HUDEP-2 (cell line): ENCODE data around the gene SLIT3.
A peak's percentile ranks its signal among the peaks of the same experiment; 100 is the strongest.

Experiments used
- DNase-seq, 76 experiments: peaks; one replicate each; lab custom pipeline; 2025; ENCODE audit not compliant: unreplicated experiment in 76 of 76; lab: John Stamatoyannopoulos, UW

Gene SLIT3

DNA sequence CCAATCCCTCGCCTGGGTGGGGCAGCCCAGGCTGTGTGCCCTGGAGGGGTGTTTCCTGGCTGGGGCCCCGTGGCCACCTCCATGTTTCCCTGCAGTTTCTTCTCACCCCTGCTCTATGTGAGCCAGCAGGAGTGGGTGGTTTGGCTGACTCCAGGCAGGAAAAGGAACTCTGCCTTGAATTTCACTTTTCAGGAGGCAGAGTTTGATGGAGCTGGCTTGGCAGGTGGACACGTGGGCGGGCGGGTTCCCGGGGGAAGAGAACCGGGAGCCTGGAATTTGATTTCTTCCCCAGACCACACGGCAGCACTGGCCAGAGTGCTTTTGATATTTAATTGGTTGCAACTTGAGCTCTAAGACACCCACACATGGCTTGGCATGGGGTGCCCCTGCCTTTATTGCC, 601.9 kb downstream of the SLIT3 start:
- DNase-seq = no peak

- no peak for DNase-seq
Observed at GRCh38 chr5:168697034-168697720, 603.8 kb downstream of the SLIT3 start.

DNA sequence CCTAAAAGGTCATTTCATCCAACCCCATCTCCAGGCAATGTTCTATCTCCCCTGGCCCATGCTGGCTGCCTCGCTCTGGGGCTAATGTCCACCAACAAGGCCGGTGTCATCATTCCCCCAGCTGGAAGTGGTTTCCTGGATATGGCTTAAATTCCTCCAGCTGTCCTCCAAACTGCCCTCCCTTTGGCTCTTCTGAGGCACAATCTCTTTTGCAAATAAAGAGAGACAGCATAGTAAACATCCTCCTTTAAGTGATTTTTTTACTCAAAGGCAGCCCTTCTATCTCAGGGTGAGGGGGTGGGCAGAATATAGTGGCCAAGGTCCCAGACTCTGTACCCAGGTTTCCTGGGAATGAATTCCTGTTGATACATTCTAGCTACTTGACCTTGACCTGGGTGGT, 604.3 kb downstream of the SLIT3 start:
- no peak for DNase-seq

GRCh38 chr5:168695301-168695835, 605.6 kb downstream of the SLIT3 start:
- DNase-seq = no peak

- DNase-seq = no peak
Observed at GRCh38 chr5:168694289-168694688, 606.6 kb downstream of the SLIT3 start.

DNA sequence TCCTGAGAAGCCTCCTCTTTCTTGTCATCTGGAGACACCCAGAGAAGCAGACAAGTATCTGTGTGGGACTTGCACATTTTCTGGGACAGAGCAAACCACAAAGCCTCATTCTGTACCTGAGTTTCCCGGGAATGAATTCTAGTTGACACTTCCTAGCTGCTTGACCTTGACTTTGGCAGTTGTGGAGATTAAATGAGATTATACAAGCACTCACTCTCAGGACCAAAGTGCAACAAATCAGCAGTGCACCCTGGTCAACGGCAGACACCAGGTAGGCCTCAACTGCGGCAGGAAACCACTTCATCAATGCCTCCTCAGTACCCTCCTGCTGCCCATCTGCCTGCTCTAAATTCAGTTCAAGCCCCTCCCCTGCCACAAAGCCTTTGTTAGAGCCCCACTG, 607.1 kb downstream of the SLIT3 start:
- no peak for DNase-seq

GRCh38 chr5:168693297-168693696, 607.6 kb downstream of the SLIT3 start:
- peak in 1 of 76 experiments; percentile 8 for DNase-seq

DNA sequence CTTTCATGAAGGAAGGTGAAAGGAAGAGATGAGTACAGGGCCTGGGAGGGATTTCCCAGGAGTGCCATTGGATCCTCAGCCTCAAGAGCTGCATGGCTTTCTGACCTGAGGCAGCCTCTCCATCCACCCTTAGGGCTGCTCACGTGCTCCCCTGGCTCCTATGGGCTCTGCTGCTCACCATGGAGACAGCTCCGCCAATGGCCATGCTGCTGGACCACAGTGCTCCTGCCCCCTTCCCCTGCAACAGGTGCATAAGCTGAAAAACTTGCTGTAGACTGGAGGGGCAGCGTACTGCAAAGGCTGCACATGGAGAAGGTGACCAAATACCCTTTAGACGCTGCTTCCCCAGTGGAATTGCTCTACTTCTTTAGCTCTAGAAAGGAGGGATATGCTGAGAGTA, 609.0 kb downstream of the SLIT3 start:
- DNase-seq = no peak

- no peak for DNase-seq
Observed at GRCh38 chr5:168689260-168689659, 611.7 kb downstream of the SLIT3 start.

DNA sequence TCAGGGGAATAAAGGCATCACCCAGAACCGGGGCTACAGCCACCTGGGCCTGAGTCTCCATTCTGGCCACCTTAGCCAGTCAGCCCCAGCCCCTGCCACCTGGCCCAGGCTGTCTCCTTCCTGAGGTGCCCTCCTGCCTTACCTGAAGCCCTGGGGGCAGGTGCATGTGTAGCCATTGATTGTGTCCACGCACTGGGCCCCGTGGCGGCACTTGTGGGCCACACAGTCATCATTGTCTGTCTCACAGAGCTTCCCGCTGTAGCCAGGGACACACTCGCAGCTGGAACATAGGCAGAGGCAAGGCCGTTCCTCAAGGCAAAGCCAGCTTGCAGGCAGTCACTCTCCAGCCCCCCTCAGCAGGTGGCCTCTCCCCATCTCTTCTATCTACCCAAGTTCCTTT, 614.1 kb downstream of the SLIT3 start:
- no peak for DNase-seq

DNA sequence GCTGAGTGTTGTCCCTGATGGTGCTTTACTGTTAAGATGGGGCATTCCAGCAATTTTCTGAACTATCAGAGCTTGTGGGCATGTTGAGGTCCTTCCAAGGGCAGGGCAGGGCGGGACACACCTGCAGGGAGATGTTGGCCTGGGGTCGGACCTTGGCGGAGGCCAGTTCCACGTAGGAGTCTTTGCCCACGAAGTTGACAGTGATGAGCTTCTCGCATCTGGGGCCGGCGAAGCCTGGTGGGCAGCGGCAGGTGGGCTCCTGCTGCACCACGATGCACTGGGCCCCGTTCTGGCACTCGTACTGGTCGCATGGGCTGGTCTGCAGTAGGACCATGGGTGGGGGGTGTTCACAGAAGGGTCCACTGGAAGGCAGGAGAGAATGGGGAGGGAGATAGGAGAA, 615.4 kb downstream of the SLIT3 start:
- DNase-seq = no peak

DNA sequence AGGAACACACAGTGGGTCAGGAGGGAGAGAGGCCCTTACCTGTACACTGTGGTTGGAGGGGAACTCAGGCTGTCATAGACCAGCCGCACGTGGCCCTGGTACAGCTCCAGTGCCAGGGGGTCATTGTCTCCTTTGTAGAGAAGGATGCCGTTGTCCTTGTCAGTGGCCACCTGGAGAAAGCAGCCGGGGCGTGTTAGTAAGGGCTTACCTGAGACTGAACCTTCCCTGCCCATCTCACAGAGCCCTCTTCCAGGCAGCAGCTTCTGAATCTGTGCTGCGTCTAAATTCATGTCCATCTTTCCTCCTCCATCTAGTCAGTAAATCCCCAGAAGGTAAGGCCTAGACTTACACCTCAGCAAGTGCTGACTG, 617.0 kb downstream of the SLIT3 start:
- no peak for DNase-seq

GRCh38 chr5:168683247-168683926, 617.6 kb downstream of the SLIT3 start:
- peak in 19 of 76 experiments; percentile 3 to 47 (median 25) for DNase-seq

- peak in 10 of 76 experiments; percentile 3 to 58 (median 28) for DNase-seq
Observed at GRCh38 chr5:168681556-168682183, 619.3 kb downstream of the SLIT3 start.

DNA sequence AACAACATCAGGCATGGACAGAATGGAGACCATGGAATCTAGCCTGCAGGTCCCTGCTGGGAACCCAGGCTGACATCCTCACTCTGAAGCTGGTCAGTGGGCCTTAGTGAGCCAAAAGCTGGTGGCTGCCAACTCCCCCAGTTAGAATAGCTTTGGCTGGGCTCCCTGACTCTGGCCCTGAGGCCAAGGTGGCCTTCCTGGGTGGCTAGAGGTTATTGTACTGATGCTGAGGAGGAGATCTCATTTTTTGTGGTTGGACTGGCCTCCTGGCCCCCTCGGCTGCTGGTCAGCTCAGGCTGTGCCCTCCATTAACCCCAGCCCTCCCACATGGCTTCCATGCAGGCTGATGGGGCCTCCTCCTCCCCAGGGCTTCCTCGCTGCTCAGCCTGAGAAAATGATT, 620.5 kb downstream of the SLIT3 start:
- no peak for DNase-seq

GRCh38 chr5:168679515-168679920, 621.4 kb downstream of the SLIT3 start:
- peak in 56 of 76 experiments; percentile 3 to 70 (median 34) for DNase-seq

DNA sequence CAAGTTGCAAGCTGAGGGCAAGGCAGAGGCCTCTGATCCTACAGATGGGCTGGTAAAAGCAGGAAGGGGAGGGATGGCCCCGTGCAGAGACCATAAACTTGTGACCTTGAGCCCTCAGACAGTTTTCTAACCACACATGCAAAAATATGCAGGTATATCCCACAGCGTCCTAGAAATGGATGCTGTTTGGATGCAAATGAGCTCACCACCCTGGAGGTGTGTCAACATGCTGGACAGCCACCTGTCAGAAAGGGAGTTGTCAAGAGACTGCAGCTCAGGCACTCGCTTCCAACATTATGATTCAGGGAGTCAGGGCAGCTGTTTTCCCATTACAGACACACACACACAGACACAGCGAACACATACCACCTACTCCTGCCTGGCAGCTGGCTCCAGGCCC, 624.4 kb downstream of the SLIT3 start:
- no peak for DNase-seq

DNA sequence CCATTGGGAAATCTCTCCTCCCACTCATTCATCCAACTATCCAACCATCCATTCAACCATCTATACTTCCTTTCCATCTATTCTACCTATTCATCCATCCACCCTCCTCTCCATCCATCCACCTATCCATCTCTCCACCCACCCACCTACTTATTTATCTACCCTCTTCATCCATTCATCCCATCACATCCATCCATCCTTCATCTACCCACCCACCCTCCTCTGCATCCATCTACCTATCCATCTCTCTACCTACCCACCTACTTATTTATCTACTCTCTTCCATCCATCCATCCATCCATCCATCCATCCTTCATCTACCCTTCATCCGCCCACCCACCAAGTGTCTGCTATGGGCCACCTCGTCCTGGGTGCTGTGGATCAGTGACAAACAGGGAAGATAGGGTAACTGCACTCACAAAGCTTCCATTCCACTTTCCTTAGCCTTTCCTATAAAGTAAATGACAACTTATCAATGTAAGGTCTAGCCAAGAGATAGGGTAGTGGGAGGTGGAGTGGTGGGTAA, 625.0 kb downstream of the SLIT3 start:
- no peak for DNase-seq

GRCh38 chr5:168674893-168675482, 626.0 kb downstream of the SLIT3 start:
- DNase-seq = no peak

GRCh38 chr5:168672888-168673287, 628.1 kb downstream of the SLIT3 start:
- no peak for DNase-seq

- DNase-seq = no peak
Observed at GRCh38 chr5:168672016-168672415, 628.9 kb downstream of the SLIT3 start.
